GM23338 (cell line): ENCODE measurements around the gene CHRNA10. TPM values are rescaled to one million over a fixed set of nuclear protein-coding genes. Genes with fewer than 3 reads are reported as not detected.

Experiments used
- ATAC-seq: fragments of 200-7000 bp; cut with Tn5 transposase; 3 replicates; pipeline ENCODE4 v1.9.1; 2020
- DNase-seq: peaks from one replicate; pipeline ENCODE4 v3.0.0-alpha.2; 2015; ENCODE audit warnings: low spot score
- H2AFZ ChIP-seq: fragments of 200-600 bp; sonication (generic); 2 replicates; pipeline ENCODE4 v1.8.0; 2016; ENCODE audit warnings: antibody characterized with exemption, mild to moderate bottlenecking, moderate library complexity
- H3F3A ChIP-seq: fragments of 200-600 bp; sonication (generic); replicated peaks from 2 replicates; pipeline ENCODE4 v1.8.0; 2017; ENCODE audit warnings: antibody characterized with exemption, mixed run types, low read depth
- H3K27ac ChIP-seq: fragments of 200-600 bp; sonication (generic); 2 replicates; pipeline ENCODE4 v1.6.1; 2016; ENCODE audit warnings: low read depth
- H3K27me3 ChIP-seq: fragments of 200-600 bp; sonication (generic); 2 replicates; pipeline ENCODE4 v1.8.0; 2016; ENCODE audit warnings: mild to moderate bottlenecking, mixed run types, moderate library complexity; ENCODE audit not compliant: insufficient read depth
- H3K36me3 ChIP-seq: fragments of 200-600 bp; sonication (generic); 2 replicates; pipeline ENCODE4 v1.8.0; 2016; ENCODE audit warnings: mild to moderate bottlenecking; ENCODE audit not compliant: insufficient read depth
- H3K4me1 ChIP-seq: fragments of 200-600 bp; sonication (generic); 2 replicates; pipeline ENCODE4 v1.8.0; 2016; ENCODE audit warnings: mild to moderate bottlenecking, moderate library complexity; ENCODE audit not compliant: insufficient read depth
- H3K4me2 ChIP-seq: fragments of 200-600 bp; sonication (generic); 2 replicates; pipeline ENCODE4 v1.7.1; 2017; ENCODE audit warnings: mixed run types
- H3K4me3 ChIP-seq: fragments of 200-600 bp; sonication (generic); 2 replicates; pipeline ENCODE4 v1.6.1; 2016; ENCODE audit warnings: mixed run types
- H3K79me2 ChIP-seq: fragments of 200-600 bp; sonication (generic); replicated peaks from 2 replicates; pipeline ENCODE4 v1.8.0; 2017; ENCODE audit warnings: mild to moderate bottlenecking; ENCODE audit not compliant: insufficient read depth
- H3K9me2 ChIP-seq: fragments of 200-600 bp; sonication (generic); 2 replicates; pipeline ENCODE4 v1.8.0; 2017; ENCODE audit not compliant: insufficient read depth
- H4K20me1 ChIP-seq: fragments of 200-600 bp; sonication (generic); replicated peaks from 2 replicates; pipeline ENCODE4 v1.8.0; 2017; ENCODE audit warnings: mild to moderate bottlenecking; ENCODE audit not compliant: insufficient read depth
- H3K27ac Mint-ChIP-seq: 2 replicates; pipeline ENCODE4 v1.8.0; 2020; ENCODE audit warnings: inconsistent platforms, mild to moderate bottlenecking, moderate library complexity, mixed read lengths
- H3K27me3 Mint-ChIP-seq: 3 replicates; pipeline ENCODE4 v1.8.0; 2022; ENCODE audit warnings: low read depth, mild to moderate bottlenecking, moderate library complexity, mixed read lengths, inconsistent platforms; ENCODE audit not compliant: insufficient read depth, poor library complexity
- H3K36me3 Mint-ChIP-seq: 3 replicates; pipeline ENCODE4 v1.8.0; 2021; ENCODE audit warnings: low read depth, mild to moderate bottlenecking, inconsistent platforms, moderate library complexity, mixed read lengths
- H3K4me1 Mint-ChIP-seq: 3 replicates; pipeline ENCODE4 v1.8.0; 2020; ENCODE audit warnings: mild to moderate bottlenecking, inconsistent platforms, mixed read lengths
- H3K4me3 Mint-ChIP-seq: 3 replicates; pipeline ENCODE4 v1.8.0; 2021; ENCODE audit warnings: moderate library complexity, mild to moderate bottlenecking, inconsistent platforms, mixed read lengths
- H3K9me3 Mint-ChIP-seq: 3 replicates; pipeline ENCODE4 v1.8.0; 2020; ENCODE audit warnings: moderate library complexity, mild to moderate bottlenecking, inconsistent platforms, mixed read lengths
- EZH2phosphoT487 ChIP-seq: fragments of 200-600 bp; sonication (generic); IDR thresholded peaks from one replicate; pipeline ENCODE4 v1.8.1; 2018; ENCODE audit warnings: antibody characterized with exemption; ENCODE audit not compliant: unreplicated experiment
- JUNB ChIP-seq: IDR thresholded peaks from one replicate; pipeline ENCODE4 v1.6.1; 2016; ENCODE audit warnings: antibody characterized with exemption; ENCODE audit not compliant: unreplicated experiment
- NANOG ChIP-seq: IDR thresholded peaks from 2 replicates; pipeline ENCODE4 v1.6.1; 2016; ENCODE audit warnings: antibody characterized with exemption, borderline replicate concordance
- POLR2AphosphoS5 ChIP-seq: IDR thresholded peaks from 2 replicates; pipeline ENCODE4 v1.6.1; 2016; ENCODE audit warnings: antibody characterized with exemption, low read depth
- STAT1 ChIP-seq: IDR thresholded peaks from one replicate; pipeline ENCODE4 v1.6.1; 2016; ENCODE audit warnings: antibody characterized with exemption; ENCODE audit not compliant: unreplicated experiment
- long read RNA-seq: library from polyadenylated mRNA; unstranded; transcript quantifications from one replicate; pipeline ENCODE4 v2.0.0, GENCODE V29; 2020; ENCODE audit not compliant: unreplicated experiment
- polyA plus RNA-seq: library from polyadenylated mRNA; unstranded; fragments of >200 nt; fragmentation: Nextera tagmentation; extraction: Ambion mirVana; gene quantifications from 2 replicates; pipeline ENCODE4 v1.2.1, GENCODE V29; 2016
- total RNA-seq: library from RNA; depleted of rRNA; stranded (reverse); fragments of >200 nt; shearing (Covaris generic); gene quantifications from 2 replicates; pipeline ENCODE4 v1.2.3, GENCODE V29; 2014; rRNA removed
- TF ChIP-seq, protein P1 (sequence below), 2 experiments: fragments of 200-600 bp in 1 of 2; sonication (generic) in 1 of 2; conservative IDR thresholded peaks; 2 replicates each; pipeline versions ENCODE4 v1.5.1 to v1.6.1; 2016 to 2017; ENCODE audit warnings: antibody characterized with exemption in 2 of 2, low read depth in 2 of 2, mild to moderate bottlenecking in 2 of 2, moderate library complexity in 1 of 2
- TF ChIP-seq, protein P2 (sequence below): IDR thresholded peaks from one replicate; pipeline ENCODE4 v1.6.1; 2018; ENCODE audit warnings: antibody characterized with exemption; ENCODE audit not compliant: unreplicated experiment
- TF ChIP-seq, protein P3 (sequence below): fragments of 250-450 bp; sonication (Bioruptor Pico); IDR thresholded peaks from 2 replicates; pipeline ENCODE4 v1.5.0; 2020; ENCODE audit warnings: mild to moderate bottlenecking, moderate library complexity

Gene CHRNA10, protein sequence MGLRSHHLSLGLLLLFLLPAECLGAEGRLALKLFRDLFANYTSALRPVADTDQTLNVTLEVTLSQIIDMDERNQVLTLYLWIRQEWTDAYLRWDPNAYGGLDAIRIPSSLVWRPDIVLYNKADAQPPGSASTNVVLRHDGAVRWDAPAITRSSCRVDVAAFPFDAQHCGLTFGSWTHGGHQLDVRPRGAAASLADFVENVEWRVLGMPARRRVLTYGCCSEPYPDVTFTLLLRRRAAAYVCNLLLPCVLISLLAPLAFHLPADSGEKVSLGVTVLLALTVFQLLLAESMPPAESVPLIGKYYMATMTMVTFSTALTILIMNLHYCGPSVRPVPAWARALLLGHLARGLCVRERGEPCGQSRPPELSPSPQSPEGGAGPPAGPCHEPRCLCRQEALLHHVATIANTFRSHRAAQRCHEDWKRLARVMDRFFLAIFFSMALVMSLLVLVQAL
- total RNA-seq (0.58 and 1.5 TPM in 2 replicates), polyA plus RNA-seq (0.40 and 0.45 TPM in 2 replicates)
- long read RNA-seq: 0 reads

DNA sequence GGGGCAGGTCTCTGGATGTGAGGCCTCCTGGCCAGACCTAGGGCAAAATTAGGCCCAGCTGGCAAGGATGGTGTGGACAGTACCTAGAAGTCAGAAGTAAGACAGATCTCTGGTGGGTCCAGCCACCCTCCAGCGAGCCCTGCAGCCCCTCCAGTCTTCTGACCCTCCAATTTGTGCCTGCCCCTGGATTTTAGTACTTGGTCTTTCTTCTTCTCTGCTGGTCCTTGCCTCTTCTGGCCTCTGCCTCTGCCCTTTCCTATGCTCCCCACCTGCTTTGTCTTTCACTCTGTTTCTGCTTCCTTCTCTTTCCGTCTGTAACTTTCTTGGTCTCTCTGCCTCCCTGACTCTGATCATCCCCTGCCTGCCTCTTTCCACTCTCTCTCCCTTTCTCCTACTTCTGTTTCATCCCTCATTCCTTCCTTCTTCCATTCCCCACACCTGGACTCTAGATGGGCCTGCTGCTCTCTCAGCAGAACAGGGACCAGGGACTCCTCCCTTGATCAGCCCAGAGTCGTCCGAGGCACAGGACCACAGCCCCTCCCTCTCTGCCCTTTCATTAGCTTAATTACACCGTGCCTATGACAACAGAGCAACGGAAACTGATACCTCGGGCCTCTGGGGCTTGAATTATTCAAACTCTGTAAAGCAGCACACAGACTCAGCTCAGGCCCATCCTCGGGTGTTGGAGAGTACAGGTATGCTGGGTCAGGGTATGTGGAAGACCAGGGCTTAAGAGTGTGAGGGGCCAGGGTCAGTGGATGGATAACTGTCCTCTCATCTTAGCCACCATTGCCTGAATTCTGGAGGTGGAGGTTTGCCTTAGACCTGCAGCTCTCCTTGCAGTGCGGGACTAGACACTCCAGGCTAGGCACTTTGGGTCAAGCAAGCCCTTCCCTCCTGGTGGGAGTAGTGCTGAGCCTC, at the start of gene CHRNA10:
CHRNA10 (minus strand) TSS at position 51 of the 921 bp plus-strand sequence. CDS start 72 bp downstream, outside the sequence.
- no peaks in the 10 kb centered on the region for H3K27me3 ChIP-seq
- H3F3A ChIP-seq: no peaks in the 10 kb centered on the region
- TF ChIP-seq EZH2phosphoT487: no peak
- no peak for TF ChIP-seq POLR2AphosphoS5
- TF ChIP-seq, protein P1, sequence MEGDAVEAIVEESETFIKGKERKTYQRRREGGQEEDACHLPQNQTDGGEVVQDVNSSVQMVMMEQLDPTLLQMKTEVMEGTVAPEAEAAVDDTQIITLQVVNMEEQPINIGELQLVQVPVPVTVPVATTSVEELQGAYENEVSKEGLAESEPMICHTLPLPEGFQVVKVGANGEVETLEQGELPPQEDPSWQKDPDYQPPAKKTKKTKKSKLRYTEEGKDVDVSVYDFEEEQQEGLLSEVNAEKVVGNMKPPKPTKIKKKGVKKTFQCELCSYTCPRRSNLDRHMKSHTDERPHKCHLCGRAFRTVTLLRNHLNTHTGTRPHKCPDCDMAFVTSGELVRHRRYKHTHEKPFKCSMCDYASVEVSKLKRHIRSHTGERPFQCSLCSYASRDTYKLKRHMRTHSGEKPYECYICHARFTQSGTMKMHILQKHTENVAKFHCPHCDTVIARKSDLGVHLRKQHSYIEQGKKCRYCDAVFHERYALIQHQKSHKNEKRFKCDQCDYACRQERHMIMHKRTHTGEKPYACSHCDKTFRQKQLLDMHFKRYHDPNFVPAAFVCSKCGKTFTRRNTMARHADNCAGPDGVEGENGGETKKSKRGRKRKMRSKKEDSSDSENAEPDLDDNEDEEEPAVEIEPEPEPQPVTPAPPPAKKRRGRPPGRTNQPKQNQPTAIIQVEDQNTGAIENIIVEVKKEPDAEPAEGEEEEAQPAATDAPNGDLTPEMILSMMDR (conservative IDR thresholded peaks at IDR 0.05; ENCODE audit: low read depth in 2 of 2): no peak
- TF ChIP-seq, protein P2, sequence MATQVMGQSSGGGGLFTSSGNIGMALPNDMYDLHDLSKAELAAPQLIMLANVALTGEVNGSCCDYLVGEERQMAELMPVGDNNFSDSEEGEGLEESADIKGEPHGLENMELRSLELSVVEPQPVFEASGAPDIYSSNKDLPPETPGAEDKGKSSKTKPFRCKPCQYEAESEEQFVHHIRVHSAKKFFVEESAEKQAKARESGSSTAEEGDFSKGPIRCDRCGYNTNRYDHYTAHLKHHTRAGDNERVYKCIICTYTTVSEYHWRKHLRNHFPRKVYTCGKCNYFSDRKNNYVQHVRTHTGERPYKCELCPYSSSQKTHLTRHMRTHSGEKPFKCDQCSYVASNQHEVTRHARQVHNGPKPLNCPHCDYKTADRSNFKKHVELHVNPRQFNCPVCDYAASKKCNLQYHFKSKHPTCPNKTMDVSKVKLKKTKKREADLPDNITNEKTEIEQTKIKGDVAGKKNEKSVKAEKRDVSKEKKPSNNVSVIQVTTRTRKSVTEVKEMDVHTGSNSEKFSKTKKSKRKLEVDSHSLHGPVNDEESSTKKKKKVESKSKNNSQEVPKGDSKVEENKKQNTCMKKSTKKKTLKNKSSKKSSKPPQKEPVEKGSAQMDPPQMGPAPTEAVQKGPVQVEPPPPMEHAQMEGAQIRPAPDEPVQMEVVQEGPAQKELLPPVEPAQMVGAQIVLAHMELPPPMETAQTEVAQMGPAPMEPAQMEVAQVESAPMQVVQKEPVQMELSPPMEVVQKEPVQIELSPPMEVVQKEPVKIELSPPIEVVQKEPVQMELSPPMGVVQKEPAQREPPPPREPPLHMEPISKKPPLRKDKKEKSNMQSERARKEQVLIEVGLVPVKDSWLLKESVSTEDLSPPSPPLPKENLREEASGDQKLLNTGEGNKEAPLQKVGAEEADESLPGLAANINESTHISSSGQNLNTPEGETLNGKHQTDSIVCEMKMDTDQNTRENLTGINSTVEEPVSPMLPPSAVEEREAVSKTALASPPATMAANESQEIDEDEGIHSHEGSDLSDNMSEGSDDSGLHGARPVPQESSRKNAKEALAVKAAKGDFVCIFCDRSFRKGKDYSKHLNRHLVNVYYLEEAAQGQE: no peak
- no peak for TF ChIP-seq NANOG
- TF ChIP-seq, protein P3, sequence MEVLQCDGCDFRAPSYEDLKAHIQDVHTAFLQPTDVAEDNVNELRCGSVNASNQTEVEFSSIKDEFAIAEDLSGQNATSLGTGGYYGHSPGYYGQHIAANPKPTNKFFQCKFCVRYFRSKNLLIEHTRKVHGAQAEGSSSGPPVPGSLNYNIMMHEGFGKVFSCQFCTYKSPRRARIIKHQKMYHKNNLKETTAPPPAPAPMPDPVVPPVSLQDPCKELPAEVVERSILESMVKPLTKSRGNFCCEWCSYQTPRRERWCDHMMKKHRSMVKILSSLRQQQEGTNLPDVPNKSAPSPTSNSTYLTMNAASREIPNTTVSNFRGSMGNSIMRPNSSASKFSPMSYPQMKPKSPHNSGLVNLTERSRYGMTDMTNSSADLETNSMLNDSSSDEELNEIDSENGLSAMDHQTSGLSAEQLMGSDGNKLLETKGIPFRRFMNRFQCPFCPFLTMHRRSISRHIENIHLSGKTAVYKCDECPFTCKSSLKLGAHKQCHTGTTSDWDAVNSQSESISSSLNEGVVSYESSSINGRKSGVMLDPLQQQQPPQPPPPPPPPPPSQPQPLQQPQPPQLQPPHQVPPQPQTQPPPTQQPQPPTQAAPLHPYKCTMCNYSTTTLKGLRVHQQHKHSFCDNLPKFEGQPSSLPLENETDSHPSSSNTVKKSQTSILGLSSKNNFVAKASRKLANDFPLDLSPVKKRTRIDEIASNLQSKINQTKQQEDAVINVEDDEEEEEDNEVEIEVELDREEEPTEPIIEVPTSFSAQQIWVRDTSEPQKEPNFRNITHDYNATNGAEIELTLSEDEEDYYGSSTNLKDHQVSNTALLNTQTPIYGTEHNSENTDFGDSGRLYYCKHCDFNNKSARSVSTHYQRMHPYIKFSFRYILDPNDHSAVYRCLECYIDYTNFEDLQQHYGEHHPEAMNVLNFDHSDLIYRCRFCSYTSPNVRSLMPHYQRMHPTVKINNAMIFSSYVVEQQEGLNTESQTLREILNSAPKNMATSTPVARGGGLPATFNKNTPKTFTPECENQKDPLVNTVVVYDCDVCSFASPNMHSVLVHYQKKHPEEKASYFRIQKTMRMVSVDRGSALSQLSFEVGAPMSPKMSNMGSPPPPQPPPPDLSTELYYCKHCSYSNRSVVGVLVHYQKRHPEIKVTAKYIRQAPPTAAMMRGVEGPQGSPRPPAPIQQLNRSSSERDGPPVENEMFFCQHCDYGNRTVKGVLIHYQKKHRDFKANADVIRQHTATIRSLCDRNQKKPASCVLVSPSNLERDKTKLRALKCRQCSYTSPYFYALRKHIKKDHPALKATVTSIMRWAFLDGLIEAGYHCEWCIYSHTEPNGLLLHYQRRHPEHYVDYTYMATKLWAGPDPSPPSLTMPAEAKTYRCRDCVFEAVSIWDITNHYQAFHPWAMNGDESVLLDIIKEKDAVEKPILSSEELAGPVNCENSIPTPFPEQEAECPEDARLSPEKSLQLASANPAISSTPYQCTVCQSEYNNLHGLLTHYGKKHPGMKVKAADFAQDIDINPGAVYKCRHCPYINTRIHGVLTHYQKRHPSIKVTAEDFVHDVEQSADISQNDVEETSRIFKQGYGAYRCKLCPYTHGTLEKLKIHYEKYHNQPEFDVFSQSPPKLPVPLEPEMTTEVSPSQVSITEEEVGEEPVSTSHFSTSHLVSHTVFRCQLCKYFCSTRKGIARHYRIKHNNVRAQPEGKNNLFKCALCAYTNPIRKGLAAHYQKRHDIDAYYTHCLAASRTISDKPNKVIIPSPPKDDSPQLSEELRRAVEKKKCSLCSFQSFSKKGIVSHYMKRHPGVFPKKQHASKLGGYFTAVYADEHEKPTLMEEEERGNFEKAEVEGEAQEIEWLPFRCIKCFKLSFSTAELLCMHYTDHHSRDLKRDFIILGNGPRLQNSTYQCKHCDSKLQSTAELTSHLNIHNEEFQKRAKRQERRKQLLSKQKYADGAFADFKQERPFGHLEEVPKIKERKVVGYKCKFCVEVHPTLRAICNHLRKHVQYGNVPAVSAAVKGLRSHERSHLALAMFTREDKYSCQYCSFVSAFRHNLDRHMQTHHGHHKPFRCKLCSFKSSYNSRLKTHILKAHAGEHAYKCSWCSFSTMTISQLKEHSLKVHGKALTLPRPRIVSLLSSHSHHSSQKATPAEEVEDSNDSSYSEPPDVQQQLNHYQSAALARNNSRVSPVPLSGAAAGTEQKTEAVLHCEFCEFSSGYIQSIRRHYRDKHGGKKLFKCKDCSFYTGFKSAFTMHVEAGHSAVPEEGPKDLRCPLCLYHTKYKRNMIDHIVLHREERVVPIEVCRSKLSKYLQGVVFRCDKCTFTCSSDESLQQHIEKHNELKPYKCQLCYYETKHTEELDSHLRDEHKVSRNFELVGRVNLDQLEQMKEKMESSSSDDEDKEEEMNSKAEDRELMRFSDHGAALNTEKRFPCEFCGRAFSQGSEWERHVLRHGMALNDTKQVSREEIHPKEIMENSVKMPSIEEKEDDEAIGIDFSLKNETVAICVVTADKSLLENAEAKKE (CRISPR knock-in tag): no peak
- no peak for TF ChIP-seq JUNB
- no peak for TF ChIP-seq STAT1
- H3K27me3 Mint-ChIP-seq: peaks cover 2% of the 10 kb centered on the region
- H3K4me1 ChIP-seq: no peaks in the 10 kb centered on the region
- ATAC-seq: peak; percentile 53
- H3K4me2 ChIP-seq: no peak within 1 kb of the TSS
- H3K27ac Mint-ChIP-seq: peak within 1 kb of the TSS; percentile 27; the same call in 1 of the 2 replicates
- peaks cover 56% of the 10 kb centered on the region for H3K36me3 Mint-ChIP-seq
- H3K4me3 Mint-ChIP-seq: no peak within 1 kb of the TSS
- H2AFZ ChIP-seq: no peak within 1 kb of the TSS
- no peak within 1 kb of the TSS for H3K27ac ChIP-seq
- H3K9me2 ChIP-seq: no peaks in the 10 kb centered on the region
- H3K79me2 ChIP-seq: no peaks in the 10 kb centered on the region
- H4K20me1 ChIP-seq: no peaks in the 10 kb centered on the region; the same call in 1 of the 2 replicates
- no peaks in the 10 kb centered on the region for H3K9me3 Mint-ChIP-seq
- peaks cover 18% of the 10 kb centered on the region for H3K36me3 ChIP-seq
- no peak within 1 kb of the TSS for H3K4me3 ChIP-seq
- H3K4me1 Mint-ChIP-seq: peaks cover 8% of the 10 kb centered on the region
- peak; percentile 32 for DNase-seq
